Lung (tissue), 12 donors: ENCODE results near the gene ELAVL4. TPM values are rescaled to one million over a fixed set of nuclear protein-coding genes. Genes with fewer than 3 reads are reported as not detected.
A peak's percentile ranks its signal among the peaks of the same experiment; 100 is the strongest.

Experiments used
- ATAC-seq: fragments of 200-7000 bp; cut with Tn5 transposase; one replicate; pipeline ENCODE4 v1.9.1; 2020; ENCODE audit warnings: moderate number of reproducible peaks; ENCODE audit not compliant: insufficient read depth, low FRiP score
- DNase-seq, 3 donors: peaks; one replicate each; pipeline ENCODE4 v3.0.0-alpha.2; 2013 to 2017
- H3K27ac ChIP-seq, 2 donors: one replicate each; pipeline ENCODE4 v1.5.1; 2013; ENCODE audit warnings: mild to moderate bottlenecking in 2 of 2, moderate library complexity in 2 of 2, control low read depth in 1 of 2, inconsistent platforms in 1 of 2, low read depth in 1 of 2, low read length in 1 of 2
- H3K27me3 ChIP-seq, 3 donors: one replicate each; pipeline ENCODE4 v1.5.1; 2013; ENCODE audit warnings: low read length in 2 of 3; ENCODE audit not compliant: control insufficient read depth in 3 of 3, insufficient read depth in 3 of 3
- H3K36me3 ChIP-seq, 4 donors: one replicate each; pipeline ENCODE4 v1.5.1; 2013; ENCODE audit warnings: low read length in 4 of 4, mild to moderate bottlenecking in 1 of 4, moderate library complexity in 1 of 4; ENCODE audit not compliant: control insufficient read depth in 4 of 4, insufficient read depth in 4 of 4
- H3K4me1 ChIP-seq, 5 donors: one replicate each; pipeline ENCODE4 v1.5.1; 2013; ENCODE audit warnings: low read length in 5 of 5, mild to moderate bottlenecking in 2 of 5, moderate library complexity in 1 of 5; ENCODE audit not compliant: control insufficient read depth in 5 of 5, insufficient read depth in 5 of 5
- H3K4me3 ChIP-seq: one replicate; pipeline ENCODE4 v1.5.1; 2013; ENCODE audit warnings: mild to moderate bottlenecking, control low read depth, moderate library complexity
- H3K9ac ChIP-seq, 2 donors: one replicate each; pipeline ENCODE4 v1.5.1; 2013; ENCODE audit warnings: low read length in 2 of 2, control low read depth in 1 of 2; ENCODE audit not compliant: insufficient read depth in 1 of 2
- H3K9me3 ChIP-seq, 4 donors: one replicate each; pipeline ENCODE4 v1.5.1; 2013; ENCODE audit warnings: low read length in 3 of 4, mild to moderate bottlenecking in 1 of 4, moderate library complexity in 1 of 4; ENCODE audit not compliant: control insufficient read depth in 4 of 4, insufficient read depth in 3 of 4
- CTCF ChIP-seq: IDR thresholded peaks from 2 replicates; pipeline ENCODE4 v1.5.1; 2012; ENCODE audit warnings: mild to moderate bottlenecking; ENCODE audit errors: control extremely low read depth, extremely low read depth
- WGBS, 2 donors: extraction: QIAGEN DNeasy Blood & Tissue Kit; methylation state at CpG; one replicate each; pipeline ENCODE4 v1.1.7; 2013; 5-methylcytosine and 5-hydroxymethylcytosine counted together
- polyA plus RNA-seq, 2 donors: library from polyadenylated mRNA; stranded (reverse); fragments of 200-250 nt; gene quantifications; one replicate each; pipeline ENCODE4 v1.2.1, GENCODE V29; 2013
- total RNA-seq, 2 donors: library from RNA; depleted of rRNA in 1 of 2; stranded (reverse); fragments of >200 nt in 1 of 2; gene quantifications; one replicate each; pipeline ENCODE4 v1.2.1, GENCODE V29; 2014 to 2021
- donor health status: control.
- donor health status: control.
- donor health status: Bipolar disorder and iron deficiency.
- donor health status: healthy.
- donor health status: DM: yes; HTN: yes; CAD: no.

ELAVL4 gene
- total and polyA plus RNA-seq, 4 donors, result 0.03 to 0.74 (median 0.30) TPM

GRCh38 chr1:50237056-50237455 lies 128.3 kb downstream of the ELAVL4 start:
- H3K4me1 ChIP-seq, result no peaks in the 10 kb centered on the region
- peaks cover 0 to 12% (median 0%) of the 10 kb centered on the region in 4 donors for H3K9me3 ChIP-seq
- TF ChIP-seq CTCF, result no peak
- no peak overlapping the region for H3K9ac ChIP-seq
- no peaks in the 10 kb centered on the region for H3K36me3 ChIP-seq
- 81 to 86% methylated on average over 6 of the region's 6 CpGs for WGBS, 2 donors
- ATAC-seq (no peak), DNase-seq (no peak)
- no peak overlapping the region for H3K4me3 ChIP-seq
- no peaks in the 10 kb centered on the region for H3K27me3 ChIP-seq
- H3K27ac ChIP-seq, result no peak overlapping the region

DNA sequence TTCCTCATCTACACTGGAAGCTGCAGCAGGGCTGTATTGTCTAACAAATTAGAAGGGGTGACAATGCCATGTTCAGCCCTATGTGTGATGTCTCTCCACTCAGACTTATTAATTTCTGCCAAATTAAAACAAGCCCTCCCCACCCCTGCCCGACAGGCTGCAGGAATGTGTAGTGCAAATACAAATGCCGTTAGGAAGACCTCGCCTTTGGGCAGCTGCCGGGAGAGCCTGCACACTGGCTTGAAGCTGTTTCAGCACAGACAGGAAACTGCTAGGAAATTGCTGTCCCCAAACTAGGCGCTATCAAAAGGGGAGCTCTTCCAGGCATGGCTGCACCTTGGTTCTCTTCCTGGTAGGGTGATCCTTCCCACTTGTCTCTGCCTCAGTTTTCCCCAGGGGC lies 135.2 kb downstream of the ELAVL4 start:
- no peak overlapping the region for H3K4me3 ChIP-seq
- H3K27ac ChIP-seq, result no peak overlapping the region
- no peak for TF ChIP-seq CTCF
- H3K27me3 ChIP-seq, result no peaks in the 10 kb centered on the region
- WGBS, 2 donors, result 11 to 18% methylated on average over 5 of the region's 5 CpGs
- ATAC-seq (no peak), DNase-seq (no peak)
- peaks cover 0 to 4% (median 0%) of the 10 kb centered on the region in 4 donors for H3K9me3 ChIP-seq
- no peaks in the 10 kb centered on the region for H3K4me1 ChIP-seq
- H3K36me3 ChIP-seq, result no peaks in the 10 kb centered on the region
- H3K9ac ChIP-seq, result no peak overlapping the region

DNA sequence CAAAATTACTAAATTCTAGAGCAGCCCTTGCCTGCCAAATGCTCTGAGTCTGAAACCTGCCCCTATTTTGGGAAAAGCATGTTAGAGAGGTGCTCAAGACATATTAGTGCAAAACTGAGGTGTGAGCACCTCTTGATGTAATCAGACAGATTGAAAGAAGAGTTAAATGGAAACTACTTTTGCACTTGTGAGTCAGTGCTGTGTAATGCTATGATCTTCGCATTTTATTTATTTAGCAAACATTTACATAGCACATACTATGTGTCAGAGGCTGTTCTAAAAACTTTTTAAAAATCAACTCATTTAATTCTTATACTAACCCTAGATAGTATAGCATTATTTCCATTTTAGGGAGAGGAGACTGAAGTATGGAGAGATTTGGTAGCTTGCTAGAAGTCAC lies 138.1 kb downstream of the ELAVL4 start:
- no peaks in the 10 kb centered on the region for H3K4me1 ChIP-seq
- no peak overlapping the region for H3K9ac ChIP-seq
- H3K27me3 ChIP-seq, result no peaks in the 10 kb centered on the region
- ATAC-seq (peak; percentile 21), DNase-seq (no peak)
- H3K27ac ChIP-seq, result no peak overlapping the region
- no peak overlapping the region for H3K4me3 ChIP-seq
- 76 to 80% methylated on average over 1 of the region's 1 CpG for WGBS, 2 donors
- H3K36me3 ChIP-seq, result no peaks in the 10 kb centered on the region
- no peak for TF ChIP-seq CTCF
- peaks cover 0 to 5% (median 0%) of the 10 kb centered on the region in 4 donors for H3K9me3 ChIP-seq

- DNase-seq (no peak), ATAC-seq (no peak)
- Histone ChIP-seq H3K4me1 (no peaks in the 10 kb centered on the region), H3K36me3 (no peaks in the 10 kb centered on the region), H3K9ac (no peak overlapping the region), H3K4me3 (no peak overlapping the region), H3K27ac (no peak overlapping the region), H3K9me3 (peaks cover 0 to 6% (median 0%) of the 10 kb centered on the region in 4 donors), H3K27me3 (no peaks in the 10 kb centered on the region)
- no peak for TF ChIP-seq CTCF
- WGBS, 2 donors, result 1 to 3% methylated on average over 13 of the region's 13 CpGs
Observed at GRCh38 chr1:50251702-50252101, 143.0 kb downstream of the ELAVL4 start.
